ENCODE measurements around the gene LPIN2. TPM values are rescaled to one million over a fixed set of nuclear protein-coding genes. Genes with fewer than 3 reads are reported as not detected.

Gene LPIN2
- total RNA-seq, 2 donors from 2014 or later: 40.5 to 58.5 TPM

- ATAC-seq (no peak), DNase-seq (no peak)
- intact Hi-C loops (cut with DNase I, micrococcal nuclease): no loop called here
Measured at GRCh38 chr18:2990956-2991640, 21.8 kb downstream of the LPIN2 start.

GRCh38 chr18:2987876-2988790, 24.8 kb downstream of the LPIN2 start:
- intact Hi-C loops (cut with DNase I, micrococcal nuclease): no loop called here
- DNase-seq (no peak), ATAC-seq (no peak)

GRCh38 chr18:2986150-2986865, 26.6 kb downstream of the LPIN2 start:
- DNase-seq (no peak), ATAC-seq (peak; percentile 9)
- intact Hi-C loops (cut with DNase I, micrococcal nuclease): no loop called here

GRCh38 chr18:2985628-2986027, 27.3 kb downstream of the LPIN2 start:
- peak; percentile 30 for ATAC-seq
- no peak for DNase-seq
- intact Hi-C loops (cut with DNase I, micrococcal nuclease): no loop called here

- DNase-seq: peak; percentile 70 to 90
- intact Hi-C loops (cut with DNase I, micrococcal nuclease): loop anchor here in 1 of 2 donors (5.0 kb wide), 1 partner anchor 37 kb away; no protein-coding TSS in a partner anchor
- peak; percentile 90 for ATAC-seq
Measured at GRCh38 chr18:2984703-2985261, 28.2 kb downstream of the LPIN2 start.

- intact Hi-C loops (cut with DNase I, micrococcal nuclease): loop anchor here in 1 of 2 donors (5.0 kb wide), 1 partner anchor 37 kb away; no protein-coding TSS in a partner anchor
- DNase-seq (no peak), ATAC-seq (no peak)
Measured at GRCh38 chr18:2984091-2984490, 28.9 kb downstream of the LPIN2 start.

GRCh38 chr18:2983296-2983695, 29.6 kb downstream of the LPIN2 start:
- intact Hi-C loops (cut with DNase I, micrococcal nuclease): loop anchor here in 1 of 2 donors (5.0 kb wide), 1 partner anchor 36 kb away; no protein-coding TSS in a partner anchor
- ATAC-seq (no peak), DNase-seq (no peak)

GRCh38 chr18:2982452-2983269, 30.3 kb downstream of the LPIN2 start:
- DNase-seq (peak in 1 of 2 donors; percentile 63), ATAC-seq (peak; percentile 30)
- intact Hi-C loops (cut with DNase I, micrococcal nuclease): loop anchor here in 1 of 2 donors (5.0 kb wide), 1 partner anchor 35 kb away; no protein-coding TSS in a partner anchor

GRCh38 chr18:2982022-2982421, 30.9 kb downstream of the LPIN2 start:
- intact Hi-C loops (cut with DNase I, micrococcal nuclease): loop anchor here in 1 of 2 donors (5.0 kb wide), 1 partner anchor 35 kb away; no protein-coding TSS in a partner anchor
- no peak for DNase-seq
- no peak for ATAC-seq

GRCh38 chr18:2981212-2981728, 31.7 kb downstream of the LPIN2 start:
- no peak for DNase-seq
- no peak for ATAC-seq
- intact Hi-C loops (cut with DNase I, micrococcal nuclease): loop anchor here in 1 of 2 donors (5.0 kb wide), 1 partner anchor 34 kb away; no protein-coding TSS in a partner anchor

- ATAC-seq (no peak), DNase-seq (no peak)
- intact Hi-C loops (cut with DNase I, micrococcal nuclease): loop anchor here in 1 of 2 donors (5.0 kb wide), 1 partner anchor 33 kb away; no protein-coding TSS in a partner anchor
Measured at GRCh38 chr18:2979871-2980790, 32.8 kb downstream of the LPIN2 start.

- no peak for DNase-seq
- intact Hi-C loops (cut with DNase I, micrococcal nuclease): no loop called here
- ATAC-seq: no peak
Measured at GRCh38 chr18:2979129-2979528, 33.8 kb downstream of the LPIN2 start.

- DNase-seq: no peak
- intact Hi-C loops (cut with DNase I, micrococcal nuclease): no loop called here
- ATAC-seq: no peak
Measured at GRCh38 chr18:2978661-2979106, 34.3 kb downstream of the LPIN2 start.

- intact Hi-C loops (cut with DNase I, micrococcal nuclease): no loop called here
- DNase-seq (no peak), ATAC-seq (no peak)
Measured at GRCh38 chr18:2978208-2978607, 34.7 kb downstream of the LPIN2 start.

GRCh38 chr18:2976218-2977132, 36.5 kb downstream of the LPIN2 start:
- ATAC-seq: peak; percentile 71
- DNase-seq: no peak
- intact Hi-C loops (cut with DNase I, micrococcal nuclease): no loop called here

Data from left colon (tissue), 2 donors.